AG08396 (cell line): Measurements from ENCODE around the gene FHIP1A.

Source experiments
- DNase-seq: peaks from one replicate; pipeline ENCODE4 v3.0.0; 2012; ENCODE audit warnings: low spot score, mixed read lengths

FHIP1A gene

GRCh38 chr4:151455212-151455611 is 46.2 kb downstream of the FHIP1A start:
- no peak for DNase-seq

- DNase-seq = no peak
Measured at GRCh38 chr4:151458148-151458547, 49.2 kb downstream of the FHIP1A start.
